Naive thymus-derived CD4-positive, alpha-beta T cell (primary cell): ENCODE measurements around the gene PRRG1. TPM values are rescaled to one million over a fixed set of nuclear protein-coding genes. Genes with fewer than 3 reads are reported as not detected.

ENCODE experiments used
- ATAC-seq: fragments of 150-1000 bp; cut with Tn5 transposase; 2 replicates; pipeline ENCODE4 v1.10.0; 2021; ENCODE audit warnings: mild to moderate bottlenecking, moderate library complexity
- CTCF ChIA-PET: fragments of 350-600 bp; sonication (Branson Sonifier 250); formaldehyde crosslinking; loops from one replicate; lab custom pipeline; 2021; ENCODE audit warnings: antibody characterized with exemption; lab: Charles Lee
- POLR2A ChIA-PET: fragments of 350-600 bp; sonication (Branson Sonifier 250); formaldehyde crosslinking; loops from one replicate; lab custom pipeline; 2021; ENCODE audit warnings: antibody characterized with exemption, inconsistent platforms; lab: Charles Lee
- DNase-seq, 9 donors: peaks; one replicate each; pipeline versions ENCODE4 v3.0.0 to v3.0.0-alpha.2; 2020 to 2022; ENCODE audit warnings: mixed read lengths in 1 of 9
- H3K27ac ChIP-seq: one replicate; pipeline ENCODE4 v1.7.0; 2013; ENCODE audit warnings: mild to moderate bottlenecking, low read depth, low read length, moderate library complexity
- H3K27me3 ChIP-seq, 2 donors: one replicate each; pipeline ENCODE4 v1.7.0; 2013; ENCODE audit warnings: low read length in 2 of 2, mild to moderate bottlenecking in 2 of 2, moderate library complexity in 2 of 2; ENCODE audit not compliant: control insufficient read depth in 2 of 2, insufficient read depth in 2 of 2
- H3K36me3 ChIP-seq, 3 experiments: 1 replicate in 2 of 3; 2 replicates in 1 of 3; pipeline ENCODE4 v1.7.0; 2013; ENCODE audit warnings: low read length in 3 of 3, mild to moderate bottlenecking in 3 of 3, moderate library complexity in 1 of 3; ENCODE audit not compliant: insufficient read depth in 3 of 3, control insufficient read depth in 2 of 3
- H3K4me1 ChIP-seq, 2 donors: one replicate each; pipeline ENCODE4 v1.7.0; 2013; ENCODE audit warnings: low read length in 2 of 2, mild to moderate bottlenecking in 2 of 2, moderate library complexity in 1 of 2; ENCODE audit not compliant: control insufficient read depth in 2 of 2, insufficient read depth in 2 of 2
- H3K4me3 ChIP-seq: 2 replicates; pipeline ENCODE4 v1.7.0; 2013; ENCODE audit warnings: mild to moderate bottlenecking, low read length
- H3K9me3 ChIP-seq, 3 experiments: 1 replicate in 2 of 3; 2 replicates in 1 of 3; pipeline ENCODE4 v1.7.0; 2013; ENCODE audit warnings: low read length in 3 of 3; ENCODE audit not compliant: control insufficient read depth in 2 of 3
- H3K27ac Mint-ChIP-seq, 9 donors: one replicate each; pipeline ENCODE4 v1.8.0; 2020 to 2022; ENCODE audit warnings: mixed read lengths in 9 of 9, mild to moderate bottlenecking in 8 of 9, moderate library complexity in 5 of 9, inconsistent platforms in 2 of 9
- H3K27me3 Mint-ChIP-seq, 5 donors: one replicate each; pipeline ENCODE4 v1.8.0; 2021 to 2022; ENCODE audit warnings: mixed read lengths in 5 of 5, mild to moderate bottlenecking in 1 of 5
- H3K36me3 Mint-ChIP-seq, 5 donors: one replicate each; pipeline ENCODE4 v1.8.0; 2020 to 2022; ENCODE audit warnings: mixed read lengths in 5 of 5, mild to moderate bottlenecking in 3 of 5, inconsistent platforms in 1 of 5
- H3K4me1 Mint-ChIP-seq, 7 donors: one replicate each; pipeline ENCODE4 v1.8.0; 2020 to 2022; ENCODE audit warnings: mixed read lengths in 7 of 7, mild to moderate bottlenecking in 3 of 7, inconsistent platforms in 1 of 7
- H3K4me3 Mint-ChIP-seq, 10 donors: one replicate each; pipeline ENCODE4 v1.8.0; 2020 to 2022; ENCODE audit warnings: mild to moderate bottlenecking in 10 of 10, mixed read lengths in 10 of 10, moderate library complexity in 6 of 10, inconsistent platforms in 2 of 10
- H3K9me3 Mint-ChIP-seq, 11 donors: one replicate each; pipeline ENCODE4 v1.8.0; 2020 to 2022; ENCODE audit warnings: mixed read lengths in 11 of 11, mild to moderate bottlenecking in 4 of 11, inconsistent platforms in 1 of 11, moderate library complexity in 1 of 11
- intact Hi-C, 2 donors: fragments of 100-400 bp; cut with micrococcal nuclease; formaldehyde crosslinking; loops; one replicate each; pipeline ENCODE4 v1.15.1; 2023
- polyA plus RNA-seq, 2 donors: library from polyadenylated mRNA; unstranded; fragments of 300-500 nt; fragmentation: Illumina TruSeq; gene quantifications; one replicate each; pipeline ENCODE4 v1.2.3, GENCODE V29; 2021
- total RNA-seq, 6 experiments: library from RNA in 5 of 6; stranded (reverse) in 5 of 6; gene quantifications; 1 replicate in 5 of 6; 2 replicates in 1 of 6; pipeline ENCODE4 v1.2.3 and lab custom pipeline; 2021 to 2026

PRRG1 gene
- total and polyA plus RNA-seq, 7 experiments from 2014 or later, result 0.17 TPM; not detected in 6

DNA sequence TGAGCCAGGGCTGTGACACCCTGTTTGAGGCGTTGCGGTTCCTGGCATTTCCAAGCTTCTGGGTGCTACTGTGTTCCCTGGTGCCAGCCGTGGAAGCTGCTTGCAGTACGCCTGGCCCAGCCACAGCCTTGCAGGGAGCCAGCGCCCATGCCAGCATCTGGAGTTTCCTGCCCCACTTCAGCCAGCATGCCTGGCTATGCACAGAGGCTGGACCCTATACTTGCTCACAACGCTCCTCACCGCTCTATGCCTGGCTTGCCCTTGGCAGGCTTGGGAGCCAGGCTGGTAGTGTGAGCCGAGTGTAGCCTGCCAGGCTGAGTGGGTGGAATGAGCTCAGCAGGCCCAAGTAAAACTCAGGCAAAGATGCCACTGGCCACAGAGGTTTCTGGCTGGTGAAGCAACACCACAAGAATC lies 22.4 kb downstream of the PRRG1 start:
- H3K4me3 Mint-ChIP-seq, result no peak overlapping the region
- ChIA-PET POLR2A (no interaction called here), CTCF (no interaction called here)
- no peaks in the 10 kb centered on the region for H3K36me3 Mint-ChIP-seq
- H3K9me3 ChIP-seq, result no peaks in the 10 kb centered on the region
- H3K27me3 ChIP-seq, result no peaks in the 10 kb centered on the region
- H3K9me3 Mint-ChIP-seq, result peaks cover 0 to 7% (median 0%) of the 10 kb centered on the region in 11 donors
- H3K4me1 ChIP-seq, result no peaks in the 10 kb centered on the region
- H3K27ac Mint-ChIP-seq, result no peak overlapping the region
- ATAC-seq (no peak), DNase-seq (no peak)
- H3K27me3 Mint-ChIP-seq, result no peaks in the 10 kb centered on the region
- intact Hi-C loops, result no loop called here
- H3K27ac ChIP-seq, result no peak overlapping the region
- no peaks in the 10 kb centered on the region for H3K4me1 Mint-ChIP-seq
- H3K36me3 ChIP-seq, result no peaks in the 10 kb centered on the region
- H3K4me3 ChIP-seq, result no peak overlapping the region

- CTCF ChIA-PET, result no interaction called here
These were observed 29.2 kb downstream of the PRRG1 start for GRCh38 chrX:37378404-37378803.

DNA sequence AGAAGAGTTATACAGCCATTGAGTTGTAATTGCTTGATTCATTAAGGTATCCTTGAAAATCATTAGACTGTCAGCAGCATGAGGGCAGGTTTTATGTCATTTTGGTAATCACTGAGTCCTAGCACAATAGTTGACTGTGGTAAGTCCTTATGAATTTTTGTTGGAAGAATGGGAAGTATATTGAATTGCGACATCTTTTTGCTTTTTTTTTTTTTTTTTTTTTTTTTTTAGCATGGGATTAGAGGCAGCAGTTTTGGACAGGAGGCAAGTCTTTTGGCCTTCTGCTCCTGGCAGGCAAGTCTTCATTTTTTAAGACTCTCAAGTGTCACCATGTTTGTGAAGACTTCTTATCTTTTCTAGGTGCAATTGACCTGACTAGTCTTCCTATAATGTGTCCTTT lies 29.7 kb downstream of the PRRG1 start:
- ChIA-PET CTCF (no interaction called here), POLR2A (no interaction called here)
- H3K27me3 Mint-ChIP-seq, result no peaks in the 10 kb centered on the region
- no peak overlapping the region for H3K4me3 ChIP-seq
- DNase-seq (no peak), ATAC-seq (no peak)
- H3K4me1 ChIP-seq, result no peaks in the 10 kb centered on the region
- H3K27ac Mint-ChIP-seq, result no peak overlapping the region
- no peaks in the 10 kb centered on the region for H3K4me1 Mint-ChIP-seq
- no peaks in the 10 kb centered on the region for H3K27me3 ChIP-seq
- H3K36me3 ChIP-seq, result no peaks in the 10 kb centered on the region
- H3K9me3 Mint-ChIP-seq, result peaks cover 0 to 2% (median 0%) of the 10 kb centered on the region in 11 donors
- intact Hi-C loops, result no loop called here
- no peak overlapping the region for H3K4me3 Mint-ChIP-seq
- H3K27ac ChIP-seq, result no peak overlapping the region
- H3K9me3 ChIP-seq, result no peaks in the 10 kb centered on the region
- H3K36me3 Mint-ChIP-seq, result no peaks in the 10 kb centered on the region

More at GRCh38 chrX:37378404-37378803, 29.2 kb downstream of the PRRG1 start:
- no peaks in the 10 kb centered on the region for H3K9me3 ChIP-seq
- H3K4me3 ChIP-seq, result no peak overlapping the region
- no peaks in the 10 kb centered on the region for H3K27me3 ChIP-seq
- POLR2A ChIA-PET, result no interaction called here
- Mint-ChIP-seq H3K36me3 (no peaks in the 10 kb centered on the region), H3K4me3 (no peak overlapping the region), H3K27me3 (no peaks in the 10 kb centered on the region), H3K4me1 (no peaks in the 10 kb centered on the region), H3K9me3 (peaks cover 0 to 2% (median 0%) of the 10 kb centered on the region in 11 donors), H3K27ac (no peak overlapping the region)
- no peak overlapping the region for H3K27ac ChIP-seq
- no peaks in the 10 kb centered on the region for H3K4me1 ChIP-seq
- no peaks in the 10 kb centered on the region for H3K36me3 ChIP-seq
- ATAC-seq, result no peak
- DNase-seq, result no peak
- intact Hi-C loops, result no loop called here

- intact Hi-C loops, result no loop called here
- Mint-ChIP-seq H3K27me3 (no peaks in the 10 kb centered on the region), H3K36me3 (no peaks in the 10 kb centered on the region), H3K4me3 (no peak overlapping the region), H3K9me3 (peaks cover 0 to 3% (median 0%) of the 10 kb centered on the region in 11 donors), H3K4me1 (no peaks in the 10 kb centered on the region), H3K27ac (no peak overlapping the region)
- Histone ChIP-seq H3K4me1 (no peaks in the 10 kb centered on the region), H3K36me3 (no peaks in the 10 kb centered on the region), H3K9me3 (no peaks in the 10 kb centered on the region), H3K4me3 (no peak overlapping the region), H3K27me3 (no peaks in the 10 kb centered on the region), H3K27ac (no peak overlapping the region)
- no peak for ATAC-seq
- POLR2A ChIA-PET, result no interaction called here
- CTCF ChIA-PET, result no interaction called here
- DNase-seq, result no peak
These were observed 31.1 kb downstream of the PRRG1 start for GRCh38 chrX:37380256-37380655.

DNA sequence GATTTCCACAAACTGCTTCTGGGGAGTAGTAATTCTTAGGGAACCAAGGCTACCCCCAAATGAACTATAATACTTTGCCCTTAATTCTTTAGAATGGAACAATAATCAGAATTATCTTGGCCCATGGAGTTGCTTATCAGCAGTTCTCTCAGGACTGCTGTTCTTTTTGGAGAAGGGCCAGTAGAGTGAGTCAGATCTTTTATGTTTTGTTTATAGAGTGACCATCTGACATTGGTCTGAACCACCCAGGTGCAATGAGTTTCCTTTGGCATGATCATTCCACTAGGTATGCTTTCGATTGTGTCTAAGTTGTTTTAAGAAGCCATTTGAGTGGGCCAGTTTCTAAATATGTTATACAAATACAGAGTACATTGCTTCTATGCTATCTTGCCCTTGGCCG lies 31.8 kb downstream of the PRRG1 start:
- H3K27me3 ChIP-seq, result no peaks in the 10 kb centered on the region
- Mint-ChIP-seq H3K4me1 (no peaks in the 10 kb centered on the region), H3K9me3 (peaks cover 0 to 3% (median 0%) of the 10 kb centered on the region in 11 donors), H3K4me3 (no peak overlapping the region), H3K36me3 (no peaks in the 10 kb centered on the region), H3K27ac (no peak overlapping the region), H3K27me3 (no peaks in the 10 kb centered on the region)
- H3K4me3 ChIP-seq, result no peak overlapping the region
- ChIA-PET POLR2A (no interaction called here), CTCF (no interaction called here)
- H3K4me1 ChIP-seq, result no peaks in the 10 kb centered on the region
- DNase-seq (no peak), ATAC-seq (no peak)
- H3K9me3 ChIP-seq, result no peaks in the 10 kb centered on the region
- H3K27ac ChIP-seq, result no peak overlapping the region
- no peaks in the 10 kb centered on the region for H3K36me3 ChIP-seq
- intact Hi-C loops, result no loop called here

GRCh38 chrX:37383313-37383712 lies 34.1 kb downstream of the PRRG1 start:
- no peaks in the 10 kb centered on the region for H3K4me1 ChIP-seq
- intact Hi-C loops, result no loop called here
- H3K9me3 Mint-ChIP-seq, result peaks cover 0 to 3% (median 0%) of the 10 kb centered on the region in 11 donors
- ChIA-PET CTCF (no interaction called here), POLR2A (no interaction called here)
- H3K4me3 ChIP-seq, result no peak overlapping the region
- H3K36me3 Mint-ChIP-seq, result no peaks in the 10 kb centered on the region
- no peaks in the 10 kb centered on the region for H3K27me3 ChIP-seq
- no peaks in the 10 kb centered on the region for H3K4me1 Mint-ChIP-seq
- H3K4me3 Mint-ChIP-seq, result no peak overlapping the region
- DNase-seq (no peak), ATAC-seq (no peak)
- H3K27ac Mint-ChIP-seq, result no peak overlapping the region
- no peaks in the 10 kb centered on the region for H3K9me3 ChIP-seq
- no peak overlapping the region for H3K27ac ChIP-seq
- no peaks in the 10 kb centered on the region for H3K36me3 ChIP-seq
- H3K27me3 Mint-ChIP-seq, result peaks cover 0 to 6% (median 4%) of the 10 kb centered on the region in 5 donors

DNA sequence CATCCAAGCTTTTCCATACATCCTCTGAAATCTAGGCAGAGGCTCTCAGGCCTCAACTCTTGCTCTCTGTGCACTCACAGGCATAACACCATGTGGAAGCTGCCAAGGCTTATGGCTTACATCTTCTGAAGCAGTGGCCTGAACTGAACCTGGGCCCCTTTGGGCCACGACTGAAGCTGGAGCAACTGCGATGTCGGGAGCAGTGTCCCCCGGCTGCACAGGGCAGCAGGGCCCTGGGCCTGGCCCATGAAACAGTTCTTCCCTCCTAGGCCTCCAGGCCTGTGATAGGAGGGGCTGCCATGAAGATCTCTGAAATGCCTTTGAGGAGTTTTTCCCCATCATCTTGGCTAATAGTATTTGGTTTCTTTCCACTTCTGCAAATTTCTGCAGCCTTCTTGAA lies 39.2 kb downstream of the PRRG1 start:
- Mint-ChIP-seq H3K27ac (no peak overlapping the region), H3K27me3 (peaks cover 0 to 9% (median 4%) of the 10 kb centered on the region in 5 donors), H3K4me1 (no peaks in the 10 kb centered on the region), H3K4me3 (no peak overlapping the region), H3K36me3 (no peaks in the 10 kb centered on the region), H3K9me3 (peaks cover 0 to 6% (median 3%) of the 10 kb centered on the region in 11 donors)
- Histone ChIP-seq H3K4me1 (no peaks in the 10 kb centered on the region), H3K9me3 (no peaks in the 10 kb centered on the region), H3K27ac (no peak overlapping the region), H3K4me3 (no peak overlapping the region), H3K36me3 (no peaks in the 10 kb centered on the region), H3K27me3 (no peaks in the 10 kb centered on the region)
- ChIA-PET POLR2A (no interaction called here), CTCF (no interaction called here)
- intact Hi-C loops, result no loop called here
- no peak for ATAC-seq
- DNase-seq, result no peak
